ENCODE results near the gene ARIH2.
A peak's percentile ranks its signal among the peaks of the same experiment; 100 is the strongest.

ARIH2 gene

DNA sequence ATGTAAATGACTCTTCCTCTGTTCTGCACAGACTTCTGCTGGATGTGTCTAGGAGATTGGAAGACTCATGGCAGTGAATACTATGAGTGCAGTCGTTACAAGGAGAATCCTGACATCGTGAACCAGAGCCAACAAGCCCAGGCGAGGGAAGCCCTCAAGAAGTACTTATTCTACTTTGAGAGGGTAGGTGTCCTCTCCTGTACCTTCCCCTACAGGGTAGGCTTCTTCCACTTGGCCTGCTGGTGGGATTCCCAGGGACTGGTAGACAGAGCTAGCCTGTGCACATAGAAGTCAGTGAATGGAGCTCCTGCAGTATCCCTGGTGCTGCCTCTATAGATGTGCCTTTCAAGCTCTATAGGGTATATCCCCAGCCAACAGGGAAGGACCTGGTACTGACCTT lies 60.8 kb downstream of the ARIH2 start:
- DNase-seq, result no peak

- no peak for DNase-seq
Observed at GRCh38 chr3:48980295-48980694, 61.7 kb downstream of the ARIH2 start.

GRCh38 chr3:48982016-48982415 lies 63.4 kb downstream of the ARIH2 start:
- DNase-seq, result no peak

DNA sequence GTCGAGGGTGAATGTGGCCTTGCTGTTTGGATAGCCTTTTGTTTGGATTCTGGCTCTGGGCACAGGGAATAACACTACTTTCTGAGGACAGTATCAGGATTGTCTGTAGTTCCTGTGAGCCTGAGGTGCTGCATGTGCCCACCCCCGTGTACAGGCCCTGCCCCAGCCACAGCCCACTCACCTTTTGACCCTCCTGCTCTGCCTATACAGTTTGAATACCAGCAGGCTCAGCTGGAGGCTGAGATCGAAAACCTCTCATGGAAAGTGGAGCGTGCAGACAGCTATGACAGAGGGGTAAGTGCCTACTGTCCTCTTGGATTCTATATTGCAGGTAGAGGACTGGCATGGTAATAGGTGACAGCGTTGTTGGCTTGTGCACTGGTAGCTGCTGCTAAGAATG lies 64.0 kb downstream of the ARIH2 start:
- DNase-seq, result no peak

GRCh38 chr3:48983096-48983495 lies 64.5 kb downstream of the ARIH2 start:
- no peak for DNase-seq

DNA sequence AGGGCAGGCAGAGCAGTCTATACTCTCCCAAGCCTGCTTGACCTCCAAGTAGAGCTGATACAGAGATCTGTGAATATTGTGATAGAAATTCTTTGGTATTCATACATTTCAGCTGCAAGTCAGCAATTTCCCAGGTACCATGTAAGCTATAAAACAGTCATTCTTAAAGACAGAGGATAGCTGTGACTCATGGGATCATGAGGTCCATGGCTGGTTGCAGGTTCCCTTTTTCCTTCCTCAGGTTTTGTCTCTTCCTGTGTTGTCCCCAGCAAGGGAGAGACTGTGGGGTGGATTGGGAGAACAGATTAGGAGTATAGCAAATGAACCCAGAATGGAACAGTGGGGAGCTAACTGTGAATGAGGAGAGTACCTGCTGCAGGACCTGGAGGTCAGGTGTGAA lies 66.0 kb downstream of the ARIH2 start:
- DNase-seq, result no peak

GRCh38 chr3:48985831-48986376 lies 67.3 kb downstream of the ARIH2 start:
- no peak for DNase-seq

- DNase-seq, result peak; percentile 28
Observed at GRCh38 chr3:48989126-48989795, 70.6 kb downstream of the ARIH2 start.

DNA sequence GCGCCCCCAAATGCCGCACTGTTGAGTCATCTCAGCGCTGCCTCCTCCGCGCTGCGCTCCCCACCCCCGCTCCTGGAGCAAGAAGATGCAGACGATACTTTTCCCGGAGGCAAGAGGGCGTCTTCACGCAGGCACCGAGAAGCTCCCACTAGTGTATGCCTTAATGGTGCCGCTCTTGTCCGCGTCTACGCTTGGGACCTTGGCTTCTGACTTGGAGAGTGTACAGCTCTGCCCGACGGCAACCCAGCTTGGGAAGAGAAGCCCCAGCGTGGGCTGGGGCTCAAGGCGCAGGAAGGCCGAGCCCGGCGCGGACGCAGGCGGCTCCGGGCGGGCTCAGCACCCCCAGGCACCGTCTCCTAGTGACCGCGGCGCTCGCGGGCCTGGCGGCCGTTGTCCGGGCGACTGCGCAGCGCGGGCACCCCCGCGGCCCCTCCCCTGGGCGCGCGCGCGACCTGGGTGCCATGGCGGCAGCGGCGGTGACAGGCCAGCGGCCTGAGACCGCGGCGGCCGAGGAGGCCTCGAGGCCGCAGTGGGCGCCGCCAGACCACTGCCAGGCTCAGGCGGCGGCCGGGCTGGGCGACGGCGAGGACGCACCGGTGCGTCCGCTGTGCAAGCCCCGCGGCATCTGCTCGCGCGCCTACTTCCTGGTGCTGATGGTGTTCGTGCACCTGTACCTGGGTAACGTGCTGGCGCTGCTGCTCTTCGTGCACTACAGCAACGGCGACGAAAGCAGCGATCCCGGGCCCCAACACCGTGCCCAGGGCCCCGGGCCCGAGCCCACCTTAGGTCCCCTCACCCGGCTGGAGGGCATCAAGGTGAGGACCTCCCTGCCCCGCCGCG lies 71.4 kb downstream of the ARIH2 start, which contains the start of gene P4HTM:
Gene P4HTM (plus strand): TSS at position 446 of the 840 bp plus-strand sequence. CDS start 16 bp downstream, at position 462.
- DNase-seq, result peak; percentile 98

DNA sequence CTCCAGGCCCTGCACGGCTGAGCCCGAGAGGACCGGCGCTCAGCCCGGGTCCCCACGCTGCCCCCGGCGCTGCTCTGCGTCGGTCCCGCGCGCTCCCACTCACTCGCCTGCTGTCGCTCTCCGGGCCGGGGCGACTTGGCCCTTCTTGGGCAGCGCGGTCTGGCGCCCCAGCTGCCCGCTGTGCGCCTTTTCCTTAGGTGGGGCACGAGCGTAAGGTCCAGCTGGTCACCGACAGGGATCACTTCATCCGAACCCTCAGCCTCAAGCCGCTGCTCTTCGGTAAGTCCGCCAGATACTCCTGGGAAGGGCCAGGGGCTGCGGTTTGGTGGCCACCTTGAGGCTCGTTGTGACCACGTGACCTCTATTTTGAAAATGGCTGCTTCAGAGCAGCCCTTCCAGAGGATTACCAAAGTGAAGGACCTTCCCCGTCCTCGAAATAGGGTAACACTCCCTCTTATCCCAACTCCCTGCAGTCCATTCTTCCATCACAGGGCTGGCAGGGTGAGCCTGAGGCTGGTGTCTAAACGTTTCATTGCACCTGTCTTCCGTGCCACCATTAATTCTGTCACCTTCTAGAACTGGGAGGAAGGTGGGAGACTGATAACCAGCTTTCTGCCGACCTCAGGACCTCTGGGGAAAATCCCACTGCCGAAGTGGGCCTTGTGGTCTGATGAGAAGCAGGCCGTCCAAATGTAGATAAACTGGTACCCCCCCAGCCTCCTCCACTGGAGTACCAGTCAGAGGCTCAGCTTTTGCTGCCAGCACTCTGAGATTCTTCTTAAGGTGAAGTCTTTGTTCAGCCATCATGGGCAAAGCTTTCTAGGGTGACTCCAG lies 72.2 kb downstream of the ARIH2 start:
- DNase-seq, result no peak

GRCh38 chr3:48991851-48992545 lies 73.4 kb downstream of the ARIH2 start:
- DNase-seq, result no peak

GRCh38 chr3:48993834-48994233 lies 75.2 kb downstream of the ARIH2 start:
- DNase-seq, result no peak

DNA sequence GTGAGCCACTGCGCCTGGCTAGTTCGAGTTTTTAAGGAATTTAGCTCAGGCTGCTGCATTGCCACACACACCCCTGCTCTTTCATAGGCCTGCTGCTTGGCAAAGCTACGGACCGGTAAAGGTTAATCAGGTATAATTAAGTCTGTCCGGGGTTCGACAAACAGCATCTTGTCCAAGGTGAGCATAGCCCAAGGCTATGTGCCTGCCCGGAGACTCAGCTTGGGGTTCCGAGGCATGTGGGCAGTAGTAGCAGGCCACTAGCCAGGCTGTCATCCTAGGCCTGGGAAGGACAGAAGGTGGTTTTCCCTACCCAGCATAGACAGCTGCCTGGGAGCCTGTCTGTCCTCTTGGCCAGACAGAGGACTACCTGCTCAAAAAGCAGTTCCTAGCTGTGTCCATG lies 78.0 kb downstream of the ARIH2 start:
- no peak for DNase-seq

DNA sequence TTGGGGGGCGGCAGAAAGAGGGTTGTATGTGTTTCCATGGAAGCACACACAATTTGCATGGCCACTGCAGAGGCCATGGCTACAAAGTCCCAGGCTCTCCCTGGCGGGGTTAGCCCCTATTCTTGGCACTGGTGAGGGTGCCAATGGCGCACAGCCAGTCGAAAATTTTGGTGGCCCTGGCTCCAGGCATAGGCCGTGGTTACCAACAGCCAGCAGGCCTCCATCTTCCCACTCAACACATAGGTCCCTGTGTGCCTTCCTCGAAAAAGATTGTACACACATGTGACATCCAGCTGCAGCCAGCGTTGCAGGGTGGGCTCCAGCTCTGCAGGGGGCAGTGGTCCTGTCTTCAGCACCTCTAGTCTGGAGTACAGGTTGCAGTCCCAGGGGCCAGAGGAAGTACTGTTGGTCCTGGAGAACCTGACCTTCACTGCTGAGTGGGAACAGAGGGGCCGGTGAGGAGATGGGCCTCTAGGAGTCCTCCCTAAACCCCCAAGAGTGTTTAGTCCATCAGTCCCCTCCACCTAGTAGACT lies 78.5 kb downstream of the ARIH2 start:
- DNase-seq, result no peak

DNA sequence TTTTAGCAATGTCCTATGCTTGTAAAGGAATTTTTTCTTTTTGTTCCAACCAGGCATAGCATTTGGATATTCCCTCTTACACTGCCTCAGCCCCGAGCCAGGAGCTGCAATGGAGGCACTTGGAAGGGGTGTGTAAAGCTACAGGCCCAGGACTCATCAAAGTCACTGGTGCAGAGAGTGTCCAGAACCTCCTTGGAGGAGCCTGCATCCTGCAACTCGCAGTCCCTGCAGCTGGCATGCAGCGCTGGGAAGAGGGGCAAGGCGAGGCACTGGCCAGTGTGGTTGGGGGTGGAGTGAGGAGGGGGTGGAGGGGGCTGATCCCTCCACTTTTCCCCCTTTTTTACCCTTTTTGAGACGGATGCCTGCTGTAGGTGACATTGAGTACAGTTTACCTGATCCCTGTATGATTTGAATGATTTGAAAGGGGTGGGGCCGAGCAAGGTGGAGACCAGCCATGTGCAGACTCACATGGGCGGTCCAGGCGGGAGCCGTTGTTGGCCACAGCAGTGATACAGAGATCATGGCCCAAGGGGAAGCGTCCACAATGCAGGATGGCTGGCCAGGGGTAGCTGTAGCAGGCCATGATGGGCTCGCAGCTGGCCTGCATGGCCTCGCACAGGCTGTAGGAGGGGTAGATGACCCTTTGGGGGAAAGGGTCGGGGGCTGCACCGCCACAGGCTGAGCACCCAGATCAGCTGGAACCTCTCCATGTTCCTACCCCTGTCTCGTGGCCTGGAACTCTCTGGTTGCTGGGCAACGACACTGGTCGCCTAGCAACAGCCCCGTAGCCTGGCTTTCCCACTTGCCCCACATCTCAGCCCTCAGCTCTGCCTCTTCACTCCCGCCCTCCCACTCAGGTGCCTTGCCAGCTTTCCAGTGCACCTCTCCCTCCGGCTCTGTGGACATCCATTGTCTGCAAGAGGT lies 79.3 kb downstream of the ARIH2 start:
- DNase-seq, result no peak

GRCh38 chr3:48999085-48999858 lies 80.6 kb downstream of the ARIH2 start:
- no peak for DNase-seq

GRCh38 chr3:49001155-49001554 lies 82.5 kb downstream of the ARIH2 start:
- no peak for DNase-seq

GRCh38 chr3:49004352-49005302 lies 86.0 kb downstream of the ARIH2 start:
- no peak for DNase-seq

GRCh38 chr3:49005303-49005680 lies 86.7 kb downstream of the ARIH2 start:
- DNase-seq, result no peak
